ENCODE data around the gene PARVG.

The PARVG gene

DNA sequence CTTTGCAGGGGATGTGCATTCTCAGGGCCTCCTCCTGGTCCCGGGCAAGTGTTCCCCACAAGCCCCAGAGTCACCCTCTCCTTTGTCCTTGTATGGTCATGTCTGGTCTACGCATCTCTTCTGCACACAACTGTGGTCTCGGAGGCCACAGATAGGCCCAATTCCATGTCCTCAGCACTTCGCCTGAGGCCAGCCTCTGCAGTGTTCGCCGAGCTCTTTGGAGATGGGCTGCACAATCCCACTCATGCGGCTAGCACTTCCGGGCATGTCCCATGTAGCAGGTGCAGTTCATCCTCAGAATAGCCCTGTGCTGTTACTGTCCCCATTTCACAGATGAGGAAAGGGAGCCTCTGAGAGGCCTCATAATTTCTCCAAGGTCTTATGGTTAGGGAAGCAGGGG is 7.6 kb downstream of the PARVG start:
- Histone ChIP-seq H3K36me3 (ENCODE audit: control insufficient read depth, insufficient read depth, low read length) (peaks cover 11% of the 10 kb centered on the region), H3K4me3 (replicated peaks; ENCODE audit: low read depth, low read length) (no peak overlapping the region), H3K27me3 (replicated peaks; ENCODE audit: control insufficient read depth, insufficient read depth, low read length) (no peaks in the 10 kb centered on the region)
- DNase-seq (ENCODE audit: extremely low read depth, insufficient read length), result no peak
- TF ChIP-seq, protein P1, sequence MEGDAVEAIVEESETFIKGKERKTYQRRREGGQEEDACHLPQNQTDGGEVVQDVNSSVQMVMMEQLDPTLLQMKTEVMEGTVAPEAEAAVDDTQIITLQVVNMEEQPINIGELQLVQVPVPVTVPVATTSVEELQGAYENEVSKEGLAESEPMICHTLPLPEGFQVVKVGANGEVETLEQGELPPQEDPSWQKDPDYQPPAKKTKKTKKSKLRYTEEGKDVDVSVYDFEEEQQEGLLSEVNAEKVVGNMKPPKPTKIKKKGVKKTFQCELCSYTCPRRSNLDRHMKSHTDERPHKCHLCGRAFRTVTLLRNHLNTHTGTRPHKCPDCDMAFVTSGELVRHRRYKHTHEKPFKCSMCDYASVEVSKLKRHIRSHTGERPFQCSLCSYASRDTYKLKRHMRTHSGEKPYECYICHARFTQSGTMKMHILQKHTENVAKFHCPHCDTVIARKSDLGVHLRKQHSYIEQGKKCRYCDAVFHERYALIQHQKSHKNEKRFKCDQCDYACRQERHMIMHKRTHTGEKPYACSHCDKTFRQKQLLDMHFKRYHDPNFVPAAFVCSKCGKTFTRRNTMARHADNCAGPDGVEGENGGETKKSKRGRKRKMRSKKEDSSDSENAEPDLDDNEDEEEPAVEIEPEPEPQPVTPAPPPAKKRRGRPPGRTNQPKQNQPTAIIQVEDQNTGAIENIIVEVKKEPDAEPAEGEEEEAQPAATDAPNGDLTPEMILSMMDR (IDR thresholded peaks at IDR 0.05; ENCODE audit: insufficient read depth, low read length, poor library complexity, severe bottlenecking), result no peak

DNA sequence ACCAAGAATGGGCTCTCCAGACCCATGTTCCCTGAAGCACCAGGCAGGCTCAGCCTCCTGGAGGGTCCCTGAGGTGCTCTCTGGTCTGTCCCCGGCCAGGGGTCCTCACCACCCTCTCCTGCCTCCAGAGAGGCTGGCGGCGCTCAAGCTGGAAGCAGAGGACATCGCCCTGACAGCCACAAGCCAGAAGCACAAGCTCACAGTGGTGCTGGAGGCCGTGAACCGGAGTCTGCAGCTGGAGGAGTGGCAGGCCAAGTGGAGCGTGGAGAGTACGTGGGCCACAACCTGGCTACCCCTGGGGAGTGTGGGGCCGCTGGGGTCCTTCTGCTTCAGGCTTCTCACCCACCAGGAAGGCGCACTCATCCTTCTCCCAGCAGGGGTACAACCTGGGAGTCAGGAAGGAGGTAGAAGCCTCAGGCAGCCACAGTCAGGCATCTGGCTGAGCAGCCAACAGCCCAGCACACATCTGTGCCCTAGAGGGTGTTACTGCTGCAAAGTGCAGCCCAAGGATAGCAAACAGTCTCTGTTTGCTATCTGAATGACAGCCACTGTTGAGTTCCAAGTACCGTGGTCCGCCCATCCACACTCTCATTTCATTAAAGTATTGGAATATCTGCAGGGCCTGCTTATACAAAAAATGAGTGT is 8.4 kb downstream of the PARVG start:
- Histone ChIP-seq H3K4me3 (replicated peaks; ENCODE audit: low read depth, low read length) (no peak overlapping the region), H3K36me3 (ENCODE audit: control insufficient read depth, insufficient read depth, low read length) (peaks cover 8% of the 10 kb centered on the region)

DNA sequence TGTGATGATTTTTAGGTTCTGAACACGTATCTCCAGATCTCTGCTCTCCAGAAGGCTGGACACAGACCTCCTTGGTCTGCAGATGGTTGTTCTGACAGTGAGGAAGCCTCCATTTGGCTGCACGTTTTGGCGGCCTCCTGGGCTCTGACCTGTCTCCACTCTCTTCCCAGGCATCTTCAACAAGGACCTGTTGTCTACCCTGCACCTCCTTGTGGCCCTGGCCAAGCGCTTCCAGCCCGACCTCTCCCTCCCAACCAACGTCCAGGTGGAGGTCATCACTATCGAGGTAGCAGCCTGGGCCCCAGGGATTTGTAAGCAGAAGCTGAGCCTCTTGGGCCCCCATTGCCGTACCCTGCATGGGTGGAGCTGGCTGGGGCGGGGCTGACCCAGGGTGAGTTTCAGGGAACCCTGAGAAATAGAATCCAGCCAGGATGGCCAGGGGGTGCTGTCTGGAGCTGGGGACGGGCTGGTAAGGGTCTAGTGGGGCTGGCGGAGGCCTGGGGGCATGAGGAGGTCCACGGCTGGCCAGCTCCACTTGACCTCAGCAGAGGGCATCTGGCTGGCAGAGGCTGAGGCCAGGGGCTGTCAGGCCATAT is 9.8 kb downstream of the PARVG start:
- TF ChIP-seq, protein P1 (IDR thresholded peaks at IDR 0.05; ENCODE audit: insufficient read depth, low read length, poor library complexity, severe bottlenecking), result no peak

More for the DNA sequence above, 8.4 kb downstream of the PARVG start:
- no peaks in the 10 kb centered on the region for H3K27me3 ChIP-seq (replicated peaks; ENCODE audit: control insufficient read depth, insufficient read depth, low read length)
- TF ChIP-seq, protein P1 (IDR thresholded peaks at IDR 0.05; ENCODE audit: insufficient read depth, low read length, poor library complexity, severe bottlenecking), result no peak
- DNase-seq (ENCODE audit: extremely low read depth, insufficient read length), result no peak

DNA sequence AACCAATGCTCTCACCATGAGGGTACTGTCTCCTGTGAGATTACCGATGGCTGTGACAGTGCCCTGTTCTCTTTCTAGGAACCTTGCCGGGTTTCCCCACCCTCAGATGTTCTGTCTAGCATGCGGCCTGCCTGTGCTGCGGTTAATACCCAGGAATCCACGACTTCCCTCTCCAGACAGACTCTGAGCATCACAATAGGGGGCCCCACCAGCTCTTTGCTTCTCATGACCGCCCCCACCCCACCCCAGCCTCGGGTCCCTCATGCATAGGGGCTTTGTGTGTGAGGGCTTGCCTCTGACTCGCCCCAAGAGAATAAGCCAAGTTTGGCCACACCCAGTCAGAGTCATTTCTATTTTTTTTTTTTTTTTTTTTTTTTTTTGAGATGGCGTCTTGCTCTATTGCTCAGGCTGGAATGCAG is 10.3 kb downstream of the PARVG start:
- peak; percentile 69 for DNase-seq (ENCODE audit: extremely low read depth, insufficient read length)
- peaks cover 4% of the 10 kb centered on the region for H3K36me3 ChIP-seq (ENCODE audit: control insufficient read depth, insufficient read depth, low read length)
- no peak overlapping the region for H3K4me3 ChIP-seq (replicated peaks; ENCODE audit: low read depth, low read length)
- TF ChIP-seq, protein P1 (IDR thresholded peaks at IDR 0.05; ENCODE audit: insufficient read depth, low read length, poor library complexity, severe bottlenecking), result no peak
- no peaks in the 10 kb centered on the region for H3K27me3 ChIP-seq (replicated peaks; ENCODE audit: control insufficient read depth, insufficient read depth, low read length)

More for the DNA sequence above, 9.8 kb downstream of the PARVG start:
- no peaks in the 10 kb centered on the region for H3K27me3 ChIP-seq (replicated peaks; ENCODE audit: control insufficient read depth, insufficient read depth, low read length)
- DNase-seq (ENCODE audit: extremely low read depth, insufficient read length), result no peak
- H3K36me3 ChIP-seq (ENCODE audit: control insufficient read depth, insufficient read depth, low read length), result peaks cover 8% of the 10 kb centered on the region
- no peak overlapping the region for H3K4me3 ChIP-seq (replicated peaks; ENCODE audit: low read depth, low read length)

DNA sequence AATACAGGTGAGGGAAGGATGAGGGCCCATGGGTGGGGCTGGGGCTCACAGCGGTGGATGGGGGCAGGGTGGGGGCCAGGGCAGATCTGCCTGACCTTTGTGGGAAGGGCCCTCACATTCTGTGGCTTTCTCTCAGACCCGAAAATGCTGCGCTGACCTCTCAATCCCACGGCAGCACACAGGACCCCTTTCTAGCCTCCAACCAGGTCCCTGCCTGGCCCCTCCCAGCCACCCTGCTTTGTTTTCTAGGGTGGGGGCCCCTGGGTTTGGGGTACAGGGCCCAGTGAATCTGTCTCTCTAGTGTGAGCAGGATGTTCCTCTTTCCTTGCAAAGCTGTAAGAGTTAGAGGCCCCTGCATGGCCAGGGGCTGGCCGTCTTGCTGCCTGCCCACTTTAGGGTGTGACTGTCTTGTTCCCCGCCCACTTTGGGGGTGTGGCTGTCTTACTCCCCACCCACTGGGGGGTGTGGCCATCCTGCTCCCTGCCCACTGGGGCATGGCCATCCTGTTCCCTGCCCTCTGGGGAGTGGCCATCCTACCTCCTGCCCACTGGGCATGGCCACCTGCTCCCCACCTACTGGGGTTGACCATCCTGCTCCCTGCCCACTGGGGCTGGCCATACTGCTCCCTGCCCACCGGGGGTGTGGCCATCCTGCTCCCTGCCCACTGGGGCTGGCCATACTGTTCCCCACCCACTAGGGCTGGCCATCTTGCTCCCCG is 11.5 kb downstream of the PARVG start:
- peak; percentile 67 for DNase-seq (ENCODE audit: extremely low read depth, insufficient read length)
- Histone ChIP-seq H3K4me3 (replicated peaks; ENCODE audit: low read depth, low read length) (no peak overlapping the region), H3K36me3 (ENCODE audit: control insufficient read depth, insufficient read depth, low read length) (peaks cover 2% of the 10 kb centered on the region), H3K27me3 (replicated peaks; ENCODE audit: control insufficient read depth, insufficient read depth, low read length) (no peaks in the 10 kb centered on the region)
- TF ChIP-seq, protein P1 (IDR thresholded peaks at IDR 0.05; ENCODE audit: insufficient read depth, low read length, poor library complexity, severe bottlenecking), result no peak

Measured in GM06990 (cell line).